C1 segment of cervical spinal cord (tissue), 14 donors: ENCODE results near the gene SREBF1.
A peak's percentile ranks its signal among the peaks of the same experiment; 100 is the strongest.
"Not testable (repeated sequence)": the region's sequence is repeated elsewhere in the genome, so short reads cannot be mapped to it uniquely, and the experiment has no call there.

Experiments used
- DNase-seq, 14 donors: peaks; one replicate each; lab custom pipeline; 2025; lab: John Stamatoyannopoulos, UW

SREBF1 gene

DNA sequence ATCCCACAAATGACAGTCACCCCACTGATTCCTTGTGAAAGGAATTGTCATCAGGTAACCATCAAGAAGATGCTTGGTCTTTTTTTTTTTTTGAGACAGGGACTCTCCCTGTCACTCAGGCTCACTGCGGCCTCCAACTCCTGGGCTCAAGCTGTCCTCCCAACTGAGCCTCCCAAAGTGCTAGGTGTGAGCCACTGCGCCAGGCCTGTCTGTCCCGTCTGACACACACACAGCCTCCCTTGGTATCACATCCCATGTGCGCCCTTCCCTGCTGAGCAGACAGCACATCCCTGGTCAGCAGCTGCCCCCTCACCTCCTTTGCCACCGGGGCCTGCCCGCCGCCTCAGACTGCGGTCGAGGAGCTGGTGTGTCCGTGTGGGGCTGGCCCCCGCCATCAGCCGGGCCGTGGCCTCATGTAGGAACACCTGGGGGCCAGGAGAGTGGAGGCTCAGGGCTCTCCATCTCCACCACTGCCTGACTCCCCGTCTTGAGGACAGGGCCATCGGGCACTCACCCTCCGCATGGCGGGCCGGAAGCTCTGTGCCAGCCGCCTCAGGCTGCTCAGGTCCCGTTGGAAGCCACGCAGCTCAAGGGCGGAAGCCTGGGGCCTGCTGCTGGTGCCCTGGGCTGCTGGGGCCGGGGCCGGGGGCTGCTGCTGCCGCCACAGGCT lies 23.6 kb downstream of the SREBF1 start:
- no peak for DNase-seq

- peak in 10 of 14 donors; percentile 33 to 82 (median 52) for DNase-seq
These were observed 24.4 kb downstream of the SREBF1 start for GRCh38 chr17:17812211-17813054.

DNA sequence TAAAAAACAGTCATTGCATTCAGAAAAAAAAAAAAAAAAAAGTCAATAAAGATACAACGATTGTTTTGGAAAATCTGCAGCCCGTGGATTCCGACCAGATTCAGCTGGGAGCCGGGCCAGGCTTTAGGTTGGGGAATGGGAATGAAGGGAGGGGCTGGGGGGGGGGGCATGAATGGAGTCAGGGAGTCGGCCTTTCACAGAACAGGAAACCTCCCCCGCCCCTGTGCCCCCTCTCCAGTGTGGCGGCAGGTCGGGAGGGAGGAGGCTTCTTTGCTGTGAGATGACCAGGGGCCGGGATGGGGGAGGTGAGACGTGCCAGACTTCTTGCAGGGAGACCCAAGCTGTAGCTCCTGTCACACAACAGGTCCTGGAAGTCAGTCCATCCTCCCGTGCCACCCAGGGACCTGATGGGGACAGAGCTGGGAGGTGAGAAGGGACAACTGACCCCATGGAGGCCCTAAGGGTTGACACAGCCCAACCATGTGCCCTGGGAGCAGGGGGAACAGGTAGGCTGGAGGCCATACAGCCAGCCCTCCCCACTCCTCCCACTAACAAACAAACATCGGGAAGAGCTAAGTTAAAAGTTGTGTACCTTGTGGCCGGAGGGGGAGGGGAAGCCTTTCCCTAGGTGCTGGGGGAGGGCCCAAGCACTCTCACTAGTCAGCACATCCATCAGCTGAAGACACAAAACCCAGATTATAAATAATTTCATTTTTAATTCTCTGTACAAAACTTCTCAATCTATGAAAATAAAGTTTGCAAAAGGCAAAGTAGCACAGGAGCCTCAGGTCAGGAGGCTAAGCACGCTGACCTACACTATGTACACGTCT lies 25.2 kb downstream of the SREBF1 start:
- no peak for DNase-seq

DNA sequence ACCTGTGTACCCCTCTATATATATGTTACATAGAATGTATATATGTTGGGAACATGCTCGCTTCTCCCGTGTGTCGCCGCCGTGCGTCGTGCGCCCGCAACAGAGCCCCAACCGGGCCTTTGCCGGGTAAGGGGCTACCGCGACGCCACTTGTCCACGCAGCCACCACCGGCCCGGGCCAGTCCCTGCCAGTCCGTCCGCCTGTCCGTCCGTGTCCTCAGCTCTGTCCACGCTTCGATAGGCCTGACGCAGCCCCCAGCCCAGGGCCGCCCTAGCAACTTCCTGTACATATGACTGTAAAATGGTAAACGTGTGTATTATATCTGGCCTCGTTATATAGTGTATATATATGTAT lies 25.9 kb downstream of the SREBF1 start:
- DNase-seq = no peak

- no peak for DNase-seq
These were observed 26.5 kb downstream of the SREBF1 start for GRCh38 chr17:17810084-17810894.

GRCh38 chr17:17809531-17810083 lies 27.2 kb downstream of the SREBF1 start:
- no peak for DNase-seq

DNA sequence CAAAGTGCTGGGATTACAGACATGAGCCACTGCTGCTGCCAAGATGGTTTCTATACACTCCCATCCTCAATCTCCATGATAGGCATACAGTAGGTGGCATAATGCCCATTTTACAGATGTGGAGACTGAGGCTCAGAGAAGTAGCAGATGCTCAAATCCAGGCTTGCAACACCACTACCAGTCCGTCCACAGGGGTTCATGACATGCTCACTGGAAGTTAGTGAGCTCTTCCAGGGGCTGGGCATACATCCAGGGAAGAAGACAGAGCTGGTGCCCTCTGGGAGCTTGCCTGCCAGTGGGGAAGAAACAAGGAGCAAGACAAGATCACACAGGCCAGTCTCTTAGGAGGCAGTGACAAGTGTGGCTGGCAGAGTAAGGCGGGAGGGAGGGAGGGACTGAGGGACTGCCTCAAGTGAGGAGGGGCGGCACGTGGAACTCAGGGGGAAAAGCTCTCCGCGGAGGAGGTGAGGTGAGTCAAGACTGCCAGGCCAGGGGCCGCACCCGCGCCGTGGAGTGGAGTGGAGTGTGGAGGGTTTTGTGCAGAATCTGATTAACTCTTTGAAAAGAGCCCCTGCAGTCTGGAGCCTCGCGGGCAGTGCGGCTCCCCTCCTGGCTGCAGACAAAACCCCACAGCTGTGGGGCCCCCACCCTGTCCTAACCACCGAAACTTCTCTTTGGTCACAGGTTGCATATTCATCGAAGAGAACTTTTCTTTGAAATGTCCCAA lies 27.9 kb downstream of the SREBF1 start:
- DNase-seq = no peak

DNA sequence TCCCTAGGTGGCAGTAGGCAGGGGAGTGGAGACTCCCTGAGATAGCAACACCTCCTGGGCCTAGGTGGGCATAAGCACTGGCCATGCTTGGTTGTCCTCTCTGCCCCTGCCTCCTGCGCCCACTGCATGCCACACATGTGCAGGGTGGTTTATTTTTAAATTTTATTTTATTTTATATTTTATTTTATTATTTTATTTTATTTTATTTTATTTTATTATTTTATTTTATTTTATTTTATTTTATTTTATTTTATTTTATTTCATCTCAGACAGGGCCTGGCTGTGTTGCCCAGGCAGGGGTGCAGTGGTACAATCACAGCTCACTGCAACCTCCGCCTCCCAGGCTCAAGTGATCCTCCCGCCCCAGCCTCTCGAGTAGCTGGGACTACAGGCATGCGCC lies 28.6 kb downstream of the SREBF1 start:
- DNase-seq = not testable (repeated sequence)

- DNase-seq = no peak
These were observed 29.3 kb downstream of the SREBF1 start for GRCh38 chr17:17807440-17807839.

DNA sequence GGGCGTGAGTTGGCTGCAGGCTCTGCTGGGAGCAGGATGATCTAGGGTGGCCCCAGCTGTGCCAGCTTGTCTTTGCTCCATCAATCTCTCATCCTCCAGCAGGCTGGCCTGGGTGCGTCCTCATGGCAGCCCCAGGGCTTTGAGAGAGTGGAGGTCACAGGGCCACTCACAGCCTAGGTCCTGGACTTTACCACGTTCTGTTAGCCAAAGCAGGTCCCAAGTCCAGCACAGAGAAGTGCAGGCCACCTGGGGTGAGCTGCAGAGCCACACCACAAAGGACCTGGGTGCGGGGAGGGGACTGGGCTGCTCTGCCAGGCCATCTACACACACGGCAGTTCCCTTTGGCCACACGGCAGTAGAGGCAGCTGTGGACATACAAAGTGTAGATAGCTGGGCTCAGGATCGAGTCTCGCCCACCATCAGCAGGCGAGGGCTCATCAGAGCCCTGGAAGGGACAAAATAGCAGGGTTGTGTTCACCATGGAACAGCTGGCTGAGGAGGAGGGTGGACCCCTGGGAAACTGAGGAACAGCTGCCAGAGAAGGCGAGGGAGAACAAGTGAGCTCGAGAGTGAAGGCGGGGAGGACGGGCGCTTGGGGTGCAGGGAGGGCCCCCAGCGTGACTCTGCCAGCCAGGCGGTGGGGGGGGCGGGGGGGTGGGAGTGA lies 30.0 kb downstream of the SREBF1 start:
- DNase-seq = no peak

GRCh38 chr17:17806035-17806434 lies 30.8 kb downstream of the SREBF1 start:
- DNase-seq = no peak

DNA sequence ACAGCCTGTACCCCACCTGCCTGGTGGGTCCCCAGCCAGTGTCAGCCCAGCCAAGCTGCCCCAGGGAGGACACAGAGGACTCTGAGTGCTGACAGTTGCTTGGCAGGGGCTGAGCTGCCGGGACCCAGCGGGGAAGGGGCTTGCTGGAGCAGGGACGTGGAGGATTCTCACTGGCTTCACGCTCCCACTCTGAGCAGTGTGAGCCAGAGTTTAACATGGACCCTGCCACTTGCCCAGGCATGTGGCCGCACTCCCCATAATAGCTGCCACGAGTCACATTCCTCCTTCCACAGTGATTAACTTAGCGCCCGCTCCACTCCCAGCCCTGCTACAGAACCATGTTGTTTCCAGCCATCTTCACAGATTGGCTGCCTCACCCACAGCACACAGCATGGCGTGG lies 31.2 kb downstream of the SREBF1 start:
- no peak for DNase-seq

- DNase-seq = no peak
These were observed 32.8 kb downstream of the SREBF1 start for GRCh38 chr17:17804007-17804406.

GRCh38 chr17:17801800-17802481 lies 34.8 kb downstream of the SREBF1 start:
- DNase-seq = no peak

GRCh38 chr17:17800504-17801021 lies 36.2 kb downstream of the SREBF1 start:
- DNase-seq = no peak

DNA sequence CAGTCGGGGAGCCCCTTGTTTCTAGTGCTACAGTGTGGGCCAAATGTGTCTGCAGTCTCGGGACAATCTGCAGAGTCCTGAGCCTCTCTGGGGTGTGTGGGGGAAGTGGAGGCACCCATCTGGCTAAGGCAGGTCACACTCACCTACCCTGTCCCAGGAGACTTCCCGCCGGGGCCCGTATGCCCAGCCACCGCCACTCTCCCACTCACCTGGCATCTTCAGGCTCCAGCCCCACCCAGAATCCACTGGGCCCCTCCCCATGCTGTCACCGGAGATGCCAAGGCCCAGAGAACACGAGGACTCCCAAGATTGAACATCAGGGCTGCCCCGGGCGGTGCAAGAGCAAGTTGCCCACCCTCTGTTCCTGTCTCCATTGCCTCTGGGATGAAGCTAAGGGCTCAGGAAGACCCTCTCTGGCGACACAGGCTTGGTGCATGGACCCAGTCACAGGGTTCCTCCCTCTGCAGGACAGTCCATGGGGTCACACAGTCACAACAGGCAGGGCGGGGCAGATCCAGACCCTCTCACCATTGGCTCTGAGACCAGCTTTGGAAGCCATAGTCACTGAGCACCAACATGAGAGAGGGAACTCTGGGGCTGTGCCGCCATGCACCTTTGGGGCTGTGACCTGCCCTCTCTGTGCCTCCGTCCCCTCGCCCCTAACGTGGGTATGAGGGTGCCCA lies 38.1 kb downstream of the SREBF1 start:
- DNase-seq = no peak

- DNase-seq = no peak
These were observed 38.7 kb downstream of the SREBF1 start for GRCh38 chr17:17798010-17798556.
